ENCODE data around the gene TRIM22. TPM values are rescaled to one million over a fixed set of nuclear protein-coding genes. Genes with fewer than 3 reads are reported as not detected.
"Not testable (repeated sequence)": the region's sequence is repeated elsewhere in the genome, so short reads cannot be mapped to it uniquely, and the experiment has no call there.

The TRIM22 gene
- total RNA-seq, 1 experiment from 2014 or later, result 0.81 TPM

DNA sequence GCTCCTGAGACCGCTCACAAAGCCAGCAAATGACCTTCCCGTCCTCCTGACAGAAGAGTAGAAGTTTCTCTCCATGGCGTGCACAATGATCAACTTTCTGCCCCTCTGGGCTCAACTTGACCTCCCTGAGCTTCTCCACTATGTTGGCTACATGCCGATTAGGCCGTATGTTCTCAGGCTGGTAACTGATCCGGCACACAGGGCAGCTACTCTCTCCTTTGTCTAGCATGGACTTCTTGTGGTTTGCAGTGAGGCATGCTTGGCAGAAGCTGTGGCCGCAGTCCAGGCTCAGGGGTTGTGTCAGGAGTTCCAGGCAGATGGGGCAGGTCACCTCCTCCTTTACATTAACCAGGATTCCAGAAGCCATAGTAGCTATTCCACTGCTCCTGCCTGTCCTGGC, 9.8 kb upstream of the TRIM22 start:
- H3K27me3 ChIP-seq (ENCODE audit: insufficient read depth, low read depth), result no peaks in the 10 kb centered on the region
- no peak for DNase-seq
- H3K36me3 ChIP-seq (ENCODE audit: low read depth), result no peaks in the 10 kb centered on the region
- CTCF ChIA-PET, result no interaction called here
- no TSS peak for BruUV-seq (replicated peaks)
- H2AFZ ChIP-seq, result no peak overlapping the region
- H3K4me2 ChIP-seq, result no peak overlapping the region
- H3K27ac ChIP-seq, result no peak overlapping the region
- H3K79me2 ChIP-seq (ENCODE audit: low read depth), result peaks cover 15% of the 10 kb centered on the region; the same call in 1 of the 2 replicates
- no peak overlapping the region for H3K4me3 ChIP-seq
- no peaks in the 10 kb centered on the region for H3K9me2 ChIP-seq (ENCODE audit: insufficient read depth)
- no peaks in the 10 kb centered on the region for H3K9me3 ChIP-seq (ENCODE audit: insufficient read depth, low read depth)
- H3F3A ChIP-seq (ENCODE audit: insufficient read depth, low read depth), result peaks cover 10% of the 10 kb centered on the region; the same call in 1 of the 2 replicates
- POLR2A ChIA-PET (ENCODE audit: unreplicated experiment), result no interaction called here
- intact Hi-C loops (cut with micrococcal nuclease; ENCODE audit: unreplicated experiment), result no loop called here
- no peaks in the 10 kb centered on the region for H4K20me1 ChIP-seq (ENCODE audit: insufficient read depth)
- peaks cover 10% of the 10 kb centered on the region for H3K4me1 ChIP-seq (replicated peaks; ENCODE audit: insufficient read depth)
- TF ChIP-seq, protein P1, sequence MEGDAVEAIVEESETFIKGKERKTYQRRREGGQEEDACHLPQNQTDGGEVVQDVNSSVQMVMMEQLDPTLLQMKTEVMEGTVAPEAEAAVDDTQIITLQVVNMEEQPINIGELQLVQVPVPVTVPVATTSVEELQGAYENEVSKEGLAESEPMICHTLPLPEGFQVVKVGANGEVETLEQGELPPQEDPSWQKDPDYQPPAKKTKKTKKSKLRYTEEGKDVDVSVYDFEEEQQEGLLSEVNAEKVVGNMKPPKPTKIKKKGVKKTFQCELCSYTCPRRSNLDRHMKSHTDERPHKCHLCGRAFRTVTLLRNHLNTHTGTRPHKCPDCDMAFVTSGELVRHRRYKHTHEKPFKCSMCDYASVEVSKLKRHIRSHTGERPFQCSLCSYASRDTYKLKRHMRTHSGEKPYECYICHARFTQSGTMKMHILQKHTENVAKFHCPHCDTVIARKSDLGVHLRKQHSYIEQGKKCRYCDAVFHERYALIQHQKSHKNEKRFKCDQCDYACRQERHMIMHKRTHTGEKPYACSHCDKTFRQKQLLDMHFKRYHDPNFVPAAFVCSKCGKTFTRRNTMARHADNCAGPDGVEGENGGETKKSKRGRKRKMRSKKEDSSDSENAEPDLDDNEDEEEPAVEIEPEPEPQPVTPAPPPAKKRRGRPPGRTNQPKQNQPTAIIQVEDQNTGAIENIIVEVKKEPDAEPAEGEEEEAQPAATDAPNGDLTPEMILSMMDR (conservative IDR thresholded peaks at IDR 0.05), result no peak
- TF ChIP-seq EZH2 (IDR thresholded peaks at IDR 0.05; ENCODE audit: low read depth), result no peak

DNA sequence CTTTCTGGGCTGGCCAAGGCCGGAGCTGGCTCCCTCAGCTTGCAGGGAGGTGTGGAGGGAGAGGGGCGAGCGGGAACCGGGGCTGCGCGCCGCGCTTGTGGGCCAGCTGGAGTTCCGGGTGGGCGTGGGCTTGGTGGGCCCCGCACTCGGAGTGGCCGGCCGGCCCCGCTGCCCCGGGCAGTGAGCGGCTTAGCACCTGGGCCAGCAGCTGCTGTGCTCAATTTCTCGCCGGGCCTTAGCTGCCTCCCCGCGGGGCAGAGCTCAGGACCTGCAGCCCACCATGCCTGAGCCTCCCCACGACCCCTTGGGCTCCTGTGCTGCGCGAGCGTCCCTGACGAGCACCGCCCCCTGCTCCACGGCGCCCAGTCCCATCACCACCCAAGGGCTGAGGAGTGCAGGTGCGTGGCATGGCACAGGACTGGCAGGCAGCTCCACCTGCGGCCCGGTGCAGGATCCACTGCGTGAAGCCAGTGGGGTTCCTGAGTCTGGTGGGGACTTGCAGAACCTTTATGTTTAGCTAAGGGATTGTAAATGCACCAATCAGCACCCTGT, 6.6 kb upstream of the TRIM22 start:
- BruUV-seq (replicated peaks); H3K9me3 ChIP-seq (ENCODE audit: insufficient read depth, low read depth); DNase-seq; POLR2A ChIA-PET (ENCODE audit: unreplicated experiment); H3K9me2 ChIP-seq (ENCODE audit: insufficient read depth); H3K36me3 ChIP-seq (ENCODE audit: low read depth); H4K20me1 ChIP-seq (ENCODE audit: insufficient read depth); H2AFZ ChIP-seq; CTCF ChIA-PET; H3K4me2 ChIP-seq; intact Hi-C loops (cut with micrococcal nuclease; ENCODE audit: unreplicated experiment); H3K4me3 ChIP-seq; H3K27me3 ChIP-seq (ENCODE audit: insufficient read depth, low read depth); H3K27ac ChIP-seq: not testable (repeated sequence)
- Histone ChIP-seq H3K79me2 (ENCODE audit: low read depth) (peaks cover 15% of the 10 kb centered on the region; the same call in 1 of the 2 replicates), H3F3A (ENCODE audit: insufficient read depth, low read depth) (peaks cover 16% of the 10 kb centered on the region; the same call in 1 of the 2 replicates), H3K4me1 (replicated peaks; ENCODE audit: insufficient read depth) (peaks cover 14% of the 10 kb centered on the region)

DNA sequence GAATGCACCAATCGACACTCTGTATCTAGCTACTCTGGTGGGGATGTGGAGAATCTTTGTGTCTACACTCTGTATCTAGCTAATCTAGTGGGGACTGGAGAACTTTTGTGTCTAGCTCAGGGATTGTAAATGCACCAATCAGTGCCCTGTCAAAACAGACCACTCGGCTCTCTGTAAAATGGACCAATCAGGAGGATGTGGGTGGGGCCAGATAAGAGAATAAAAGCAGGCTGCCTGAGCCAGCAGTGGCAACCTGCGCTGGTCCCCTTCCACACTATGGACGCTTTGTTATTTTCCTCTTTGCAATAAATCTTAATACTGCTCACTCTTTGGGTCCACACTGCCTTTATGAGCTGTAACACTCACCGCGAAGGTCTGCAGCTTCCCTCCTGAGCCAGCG, 6.0 kb upstream of the TRIM22 start:
- POLR2A ChIA-PET (ENCODE audit: unreplicated experiment); BruUV-seq (replicated peaks); H3K9me2 ChIP-seq (ENCODE audit: insufficient read depth); H4K20me1 ChIP-seq (ENCODE audit: insufficient read depth); H3K36me3 ChIP-seq (ENCODE audit: low read depth); H3K9me3 ChIP-seq (ENCODE audit: insufficient read depth, low read depth); CTCF ChIA-PET; H3K27me3 ChIP-seq (ENCODE audit: insufficient read depth, low read depth); H2AFZ ChIP-seq; DNase-seq: not testable (repeated sequence)
- Histone ChIP-seq H3K4me2 (peak overlapping the region; percentile 97), H3K4me3 (peak overlapping the region; percentile 61; the same call in 1 of the 2 replicates), H3K4me1 (replicated peaks; ENCODE audit: insufficient read depth) (peaks cover 14% of the 10 kb centered on the region), H3K27ac (peak overlapping the region; percentile 93), H3K79me2 (ENCODE audit: low read depth) (peaks cover 15% of the 10 kb centered on the region; the same call in 1 of the 2 replicates), H3F3A (ENCODE audit: insufficient read depth, low read depth) (peaks cover 16% of the 10 kb centered on the region; the same call in 1 of the 2 replicates)
- intact Hi-C loops (cut with micrococcal nuclease; ENCODE audit: unreplicated experiment), result loop anchor here (1.0 to 2.0 kb wide), 2 partner anchors 62 to 87 kb away; partner anchors contain the start of gene TRIM6

DNA sequence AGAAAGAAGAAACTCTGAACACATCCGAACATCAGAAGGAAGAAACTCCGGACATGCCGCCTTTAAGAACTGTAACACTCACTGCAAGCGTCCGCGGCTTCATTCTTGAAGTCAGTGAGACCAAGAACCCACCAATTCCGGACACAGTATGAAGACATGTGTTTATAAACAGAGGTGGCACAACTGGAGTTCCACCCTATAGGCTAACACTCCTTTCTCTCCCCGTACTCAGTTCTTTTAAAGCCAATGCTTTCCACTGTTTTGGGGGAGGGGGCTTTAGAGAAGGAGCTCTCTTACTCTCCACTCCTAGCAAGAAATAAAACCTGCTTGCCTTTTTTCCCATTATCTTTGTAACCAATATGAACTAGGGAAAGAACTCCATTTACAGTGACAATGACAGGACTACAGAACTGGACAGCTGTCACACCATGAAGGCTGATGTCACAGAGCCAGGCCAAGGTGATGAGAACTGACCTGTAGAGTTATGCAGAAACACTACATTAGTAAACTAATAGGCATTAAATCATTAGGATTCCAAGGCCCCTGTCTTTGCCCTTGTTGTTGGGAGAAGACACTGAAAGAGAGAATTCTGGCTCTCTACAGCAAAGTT, 5.4 kb upstream of the TRIM22 start:
- intact Hi-C loops (cut with micrococcal nuclease; ENCODE audit: unreplicated experiment), result loop anchor here (1.0 to 2.0 kb wide), 2 partner anchors 63 to 87 kb away; partner anchors contain the start of gene TRIM6
- BruUV-seq (replicated peaks), result TSS peak; percentile 99
- Histone ChIP-seq H4K20me1 (ENCODE audit: insufficient read depth) (no peaks in the 10 kb centered on the region), H3K27me3 (ENCODE audit: insufficient read depth, low read depth) (no peaks in the 10 kb centered on the region), H2AFZ (peak overlapping the region; percentile 63; the same call in 1 of the 2 replicates), H3K79me2 (ENCODE audit: low read depth) (peaks cover 15% of the 10 kb centered on the region; the same call in 1 of the 2 replicates), H3F3A (ENCODE audit: insufficient read depth, low read depth) (peaks cover 16% of the 10 kb centered on the region; the same call in 1 of the 2 replicates), H3K4me1 (replicated peaks; ENCODE audit: insufficient read depth) (peaks cover 14% of the 10 kb centered on the region), H3K9me3 (ENCODE audit: insufficient read depth, low read depth) (no peaks in the 10 kb centered on the region), H3K27ac (peak overlapping the region; percentile 93), H3K4me3 (peak overlapping the region; percentile 61), H3K36me3 (ENCODE audit: low read depth) (no peaks in the 10 kb centered on the region), H3K4me2 (peak overlapping the region; percentile 97), H3K9me2 (ENCODE audit: insufficient read depth) (no peaks in the 10 kb centered on the region)
- TF ChIP-seq, protein P1 (conservative IDR thresholded peaks at IDR 0.05), result no peak
- no peak for TF ChIP-seq EZH2 (IDR thresholded peaks at IDR 0.05; ENCODE audit: low read depth)
- CTCF ChIA-PET, result no interaction called here
- POLR2A ChIA-PET (ENCODE audit: unreplicated experiment), result interaction anchor here (0.9 kb wide), 1 partner anchor 477 kb away, joined by 3 read pairs; no protein-coding TSS in a partner anchor
- DNase-seq, result no peak

Data from PC-9 (cell line).